ENCODE measurements around the gene BMP8B. TPM values are rescaled to one million over a fixed set of nuclear protein-coding genes. Genes with fewer than 3 reads are reported as not detected.
A peak's percentile ranks its signal among the peaks of the same experiment; 100 is the strongest.

The BMP8B gene
- total RNA-seq, 1 experiment from 2014 or later = 1.2 TPM

DNA sequence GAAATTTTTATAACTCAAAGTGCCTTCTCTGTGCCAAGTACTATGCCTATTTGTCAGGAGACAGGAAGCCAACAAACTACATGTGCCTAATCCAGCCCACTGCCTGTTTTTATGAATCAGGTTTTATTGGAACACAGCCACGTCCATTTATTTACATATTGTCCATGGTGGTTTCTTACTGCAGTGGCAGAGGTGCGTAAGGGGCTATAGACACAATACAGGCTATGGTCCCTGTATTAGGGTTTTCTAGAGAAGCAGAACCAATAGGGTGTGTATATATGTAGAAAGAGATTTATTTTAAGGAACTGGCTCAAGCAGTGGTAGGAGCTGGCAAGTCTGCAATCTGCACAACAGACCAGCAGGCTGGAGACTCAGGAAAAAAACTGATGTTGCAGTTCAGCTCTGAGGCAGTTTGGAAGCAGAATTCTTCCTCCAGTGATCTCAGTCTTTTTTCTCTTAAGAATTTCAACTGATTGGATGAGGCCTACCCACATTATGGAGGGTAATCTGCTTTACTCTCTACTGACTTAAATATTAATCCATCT is 34.6 kb downstream of the BMP8B start:
- H3K36me3 ChIP-seq = peaks cover 64% of the 10 kb centered on the region
- no peaks in the 10 kb centered on the region for H3K9me3 ChIP-seq
- H3K27me3 ChIP-seq = no peaks in the 10 kb centered on the region
- no peak overlapping the region for H3K4me3 ChIP-seq
- DNase-seq = no peak

GRCh38 chr1:39753132-39754025 is 35.3 kb downstream of the BMP8B start:
- Histone ChIP-seq H3K36me3 (peaks cover 65% of the 10 kb centered on the region), H3K27me3 (no peaks in the 10 kb centered on the region), H3K4me3 (no peak overlapping the region), H3K9me3 (no peaks in the 10 kb centered on the region)
- DNase-seq = peak; percentile 72

- H3K36me3 ChIP-seq = peaks cover 72% of the 10 kb centered on the region
Measured at GRCh38 chr1:39752703-39753102, 36.0 kb downstream of the BMP8B start.

GRCh38 chr1:39751595-39751994 is 37.1 kb downstream of the BMP8B start:
- DNase-seq = no peak
- Histone ChIP-seq H3K36me3 (peaks cover 73% of the 10 kb centered on the region), H3K27me3 (no peaks in the 10 kb centered on the region), H3K4me3 (no peak overlapping the region), H3K9me3 (no peaks in the 10 kb centered on the region)

More at GRCh38 chr1:39752703-39753102, 36.0 kb downstream of the BMP8B start:
- Histone ChIP-seq H3K9me3 (no peaks in the 10 kb centered on the region), H3K4me3 (no peak overlapping the region), H3K27me3 (no peaks in the 10 kb centered on the region)
- no peak for DNase-seq

DNA sequence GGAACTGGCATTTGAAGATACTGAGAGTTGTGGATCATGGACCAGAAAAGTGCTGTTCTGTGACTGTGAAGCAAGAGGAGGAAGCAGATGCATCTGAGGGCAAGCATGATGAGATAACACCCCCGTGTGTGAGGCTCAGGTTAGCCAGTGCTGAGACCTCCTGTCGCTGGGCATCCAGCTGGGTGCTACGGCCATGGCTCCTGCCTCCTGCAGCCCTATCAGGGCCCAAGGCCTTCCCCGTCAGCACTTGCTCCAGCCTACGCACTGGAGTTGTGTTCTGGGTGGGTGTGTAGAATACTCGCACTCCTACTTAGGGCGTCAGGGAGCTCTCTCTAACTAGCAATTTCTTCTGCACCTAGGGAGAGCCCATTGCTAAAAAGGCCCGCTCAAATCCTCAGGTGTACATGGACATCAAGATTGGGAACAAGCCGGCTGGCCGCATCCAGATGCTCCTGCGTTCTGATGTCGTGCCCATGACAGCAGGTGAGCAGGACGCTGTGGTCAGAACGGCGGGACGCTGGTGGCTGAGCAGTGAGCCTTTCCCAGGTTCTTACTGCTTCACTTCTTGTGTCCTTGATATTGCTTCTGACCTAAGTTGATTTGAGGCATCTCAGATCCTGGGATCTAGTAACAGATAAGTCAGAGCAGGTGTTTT is 43.5 kb downstream of the BMP8B start:
- H3K27me3 ChIP-seq = no peaks in the 10 kb centered on the region
- peaks cover 77% of the 10 kb centered on the region for H3K36me3 ChIP-seq
- H3K9me3 ChIP-seq = no peaks in the 10 kb centered on the region
- no peak overlapping the region for H3K4me3 ChIP-seq
- no peak for DNase-seq

DNA sequence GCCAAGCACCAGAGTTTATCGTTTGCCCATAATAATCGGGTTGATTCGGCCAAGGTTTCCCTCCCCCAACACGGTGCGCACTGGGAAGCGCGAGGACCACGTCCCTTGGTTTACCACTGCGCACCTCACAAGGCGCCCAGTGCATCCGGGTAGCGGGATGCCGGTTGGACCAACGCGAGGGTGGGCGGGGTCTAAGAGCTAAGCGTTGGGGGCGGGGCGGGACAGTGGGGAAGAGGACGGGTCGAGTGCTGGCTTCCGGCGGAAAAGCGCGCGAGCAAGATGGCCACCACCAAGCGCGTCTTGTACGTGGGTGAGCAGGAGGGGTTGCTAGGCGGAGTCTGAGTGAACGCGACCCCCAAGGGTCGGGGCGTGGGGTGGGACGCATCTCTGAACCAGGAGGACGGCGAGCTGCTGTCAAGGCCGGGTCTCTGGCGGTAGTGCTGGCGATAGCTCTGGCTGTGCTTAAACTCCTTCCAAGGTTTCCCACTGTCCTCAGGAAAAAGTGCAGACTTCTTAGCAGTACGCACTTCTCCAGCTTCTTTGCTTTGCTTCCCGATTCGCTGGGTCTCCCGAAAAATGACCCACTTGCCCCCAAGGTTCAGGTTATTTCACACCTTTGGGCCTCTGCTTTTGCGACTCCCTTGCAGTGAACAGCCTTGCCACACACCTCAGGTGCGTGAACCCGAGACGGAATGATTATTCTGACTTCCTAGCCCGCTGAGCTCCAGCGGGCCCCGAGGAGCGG is 49.9 kb downstream of the BMP8B start, which contains the start of gene PPIE:
Gene PPIE (plus strand): TSS at position 261 of the 745 bp plus-strand sequence. CDS start 19 bp downstream, at position 280.
- DNase-seq = peak; percentile 94
- Histone ChIP-seq H3K27me3 (no peaks in the 10 kb centered on the region), H3K36me3 (peaks cover 38% of the 10 kb centered on the region), H3K9me3 (no peaks in the 10 kb centered on the region), H3K4me3 (peak within 1 kb of the TSS; percentile 94)

GRCh38 chr1:39737546-39738169 is 51.0 kb downstream of the BMP8B start:
- Histone ChIP-seq H3K9me3 (no peaks in the 10 kb centered on the region), H3K4me3 (no peak overlapping the region; the same call in 1 of the 2 replicates), H3K36me3 (peaks cover 26% of the 10 kb centered on the region), H3K27me3 (no peaks in the 10 kb centered on the region)
- DNase-seq = peak; percentile 70

- DNase-seq = peak; percentile 61
- Histone ChIP-seq H3K9me3 (0 out of 2 replicates have a peak, but pooled peaks cover under 1% of the 10 kb centered on the region), H3K27me3 (no peaks in the 10 kb centered on the region), H3K4me3 (no peak overlapping the region), H3K36me3 (peaks cover 10% of the 10 kb centered on the region)
Measured at GRCh38 chr1:39735731-39736130, 52.9 kb downstream of the BMP8B start.

- peak; percentile 53 for DNase-seq
- Histone ChIP-seq H3K27me3 (peaks cover 4% of the 10 kb centered on the region), H3K4me3 (no peak overlapping the region), H3K36me3 (no peaks in the 10 kb centered on the region), H3K9me3 (peaks cover 3% of the 10 kb centered on the region; the same call in 1 of the 2 replicates)
Measured at GRCh38 chr1:39733161-39733560, 55.5 kb downstream of the BMP8B start.

GRCh38 chr1:39732730-39733129 is 55.9 kb downstream of the BMP8B start:
- H3K9me3 ChIP-seq = peaks cover 3% of the 10 kb centered on the region; the same call in 1 of the 2 replicates
- no peak overlapping the region for H3K4me3 ChIP-seq
- peaks cover 8% of the 10 kb centered on the region for H3K27me3 ChIP-seq
- no peak for DNase-seq
- H3K36me3 ChIP-seq = no peaks in the 10 kb centered on the region

GRCh38 chr1:39729842-39730241 is 58.8 kb downstream of the BMP8B start:
- DNase-seq = no peak
- Histone ChIP-seq H3K36me3 (no peaks in the 10 kb centered on the region), H3K27me3 (peaks cover 24% of the 10 kb centered on the region), H3K4me3 (no peak overlapping the region), H3K9me3 (peaks cover 3% of the 10 kb centered on the region; the same call in 1 of the 2 replicates)

- DNase-seq = peak; percentile 55
- Histone ChIP-seq H3K4me3 (no peak overlapping the region), H3K9me3 (peaks cover 3% of the 10 kb centered on the region), H3K36me3 (no peaks in the 10 kb centered on the region), H3K27me3 (peaks cover 24% of the 10 kb centered on the region)
Measured at GRCh38 chr1:39729030-39729429, 59.6 kb downstream of the BMP8B start.

DNA sequence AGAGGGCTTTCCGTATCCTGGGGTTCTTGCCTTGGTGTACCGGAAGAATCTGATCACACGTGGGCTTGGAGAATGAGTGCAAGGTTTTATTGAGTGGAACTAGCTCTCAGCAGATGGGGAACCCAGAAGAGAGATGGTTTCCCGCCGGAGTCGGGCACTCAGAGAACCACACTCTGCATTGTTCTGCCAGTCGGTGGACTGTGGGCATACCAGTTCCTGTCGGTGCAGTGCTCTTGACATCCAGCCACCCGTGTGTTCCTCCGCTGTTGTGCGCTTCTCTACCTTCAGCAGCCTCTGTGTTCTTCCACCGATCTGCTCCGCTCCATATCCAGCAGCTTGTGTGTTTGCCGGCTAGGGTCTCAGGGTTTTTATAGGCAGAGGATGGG is 60.7 kb downstream of the BMP8B start:
- H3K4me3 ChIP-seq = no peak overlapping the region
- H3K9me3 ChIP-seq = peaks cover 3% of the 10 kb centered on the region
- peaks cover 24% of the 10 kb centered on the region for H3K27me3 ChIP-seq
- no peaks in the 10 kb centered on the region for H3K36me3 ChIP-seq
- DNase-seq = no peak

DNA sequence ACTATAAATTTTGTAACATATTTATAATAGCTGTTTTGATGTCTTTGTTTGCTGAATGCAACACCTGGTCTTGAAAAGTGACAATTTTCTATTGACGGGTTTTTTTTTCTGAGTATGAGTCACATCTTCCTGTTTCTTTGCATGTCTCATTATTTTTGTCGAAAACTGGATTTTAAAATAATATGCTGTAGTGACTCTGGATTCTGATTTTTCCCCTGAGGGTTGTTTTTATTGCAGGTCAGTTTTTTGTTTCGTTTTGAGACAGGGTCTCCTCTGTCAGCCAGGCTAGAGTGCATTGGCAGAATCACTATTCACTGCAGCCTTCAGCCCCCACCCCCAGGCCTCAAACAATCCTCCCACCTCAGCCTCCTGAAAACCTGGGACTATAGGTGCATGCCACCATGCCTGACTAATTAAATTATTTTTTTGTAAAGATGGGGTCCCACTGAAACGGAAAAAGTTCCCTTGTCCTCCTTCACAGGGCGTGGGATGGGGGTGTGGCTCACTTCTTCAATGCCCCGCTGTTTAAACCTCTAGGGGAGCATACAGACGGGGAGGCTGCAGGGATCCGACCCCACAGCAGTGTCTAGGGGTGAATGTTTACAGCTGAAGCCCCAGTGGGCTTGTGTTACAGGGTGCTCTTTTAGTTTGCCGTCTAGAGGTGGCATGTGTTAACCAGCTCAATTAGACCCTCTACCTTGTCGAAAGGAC is 61.3 kb downstream of the BMP8B start:
- DNase-seq = no peak
- Histone ChIP-seq H3K36me3 (no peaks in the 10 kb centered on the region), H3K27me3 (peaks cover 24% of the 10 kb centered on the region), H3K9me3 (peaks cover 3% of the 10 kb centered on the region), H3K4me3 (no peak overlapping the region)

- Histone ChIP-seq H3K4me3 (no peak overlapping the region), H3K27me3 (peaks cover 24% of the 10 kb centered on the region), H3K9me3 (peaks cover 3% of the 10 kb centered on the region), H3K36me3 (no peaks in the 10 kb centered on the region)
- no peak for DNase-seq
Measured at GRCh38 chr1:39726600-39726999, 62.1 kb downstream of the BMP8B start.
